Measurements from ENCODE around the gene URGCP.

The URGCP gene, protein sequence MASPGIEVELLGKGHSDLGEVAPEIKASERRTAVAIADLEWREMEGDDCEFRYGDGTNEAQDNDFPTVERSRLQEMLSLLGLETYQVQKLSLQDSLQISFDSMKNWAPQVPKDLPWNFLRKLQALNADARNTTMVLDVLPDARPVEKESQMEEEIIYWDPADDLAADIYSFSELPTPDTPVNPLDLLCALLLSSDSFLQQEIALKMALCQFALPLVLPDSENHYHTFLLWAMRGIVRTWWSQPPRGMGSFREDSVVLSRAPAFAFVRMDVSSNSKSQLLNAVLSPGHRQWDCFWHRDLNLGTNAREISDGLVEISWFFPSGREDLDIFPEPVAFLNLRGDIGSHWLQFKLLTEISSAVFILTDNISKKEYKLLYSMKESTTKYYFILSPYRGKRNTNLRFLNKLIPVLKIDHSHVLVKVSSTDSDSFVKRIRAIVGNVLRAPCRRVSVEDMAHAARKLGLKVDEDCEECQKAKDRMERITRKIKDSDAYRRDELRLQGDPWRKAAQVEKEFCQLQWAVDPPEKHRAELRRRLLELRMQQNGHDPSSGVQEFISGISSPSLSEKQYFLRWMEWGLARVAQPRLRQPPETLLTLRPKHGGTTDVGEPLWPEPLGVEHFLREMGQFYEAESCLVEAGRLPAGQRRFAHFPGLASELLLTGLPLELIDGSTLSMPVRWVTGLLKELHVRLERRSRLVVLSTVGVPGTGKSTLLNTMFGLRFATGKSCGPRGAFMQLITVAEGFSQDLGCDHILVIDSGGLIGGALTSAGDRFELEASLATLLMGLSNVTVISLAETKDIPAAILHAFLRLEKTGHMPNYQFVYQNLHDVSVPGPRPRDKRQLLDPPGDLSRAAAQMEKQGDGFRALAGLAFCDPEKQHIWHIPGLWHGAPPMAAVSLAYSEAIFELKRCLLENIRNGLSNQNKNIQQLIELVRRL

DNA sequence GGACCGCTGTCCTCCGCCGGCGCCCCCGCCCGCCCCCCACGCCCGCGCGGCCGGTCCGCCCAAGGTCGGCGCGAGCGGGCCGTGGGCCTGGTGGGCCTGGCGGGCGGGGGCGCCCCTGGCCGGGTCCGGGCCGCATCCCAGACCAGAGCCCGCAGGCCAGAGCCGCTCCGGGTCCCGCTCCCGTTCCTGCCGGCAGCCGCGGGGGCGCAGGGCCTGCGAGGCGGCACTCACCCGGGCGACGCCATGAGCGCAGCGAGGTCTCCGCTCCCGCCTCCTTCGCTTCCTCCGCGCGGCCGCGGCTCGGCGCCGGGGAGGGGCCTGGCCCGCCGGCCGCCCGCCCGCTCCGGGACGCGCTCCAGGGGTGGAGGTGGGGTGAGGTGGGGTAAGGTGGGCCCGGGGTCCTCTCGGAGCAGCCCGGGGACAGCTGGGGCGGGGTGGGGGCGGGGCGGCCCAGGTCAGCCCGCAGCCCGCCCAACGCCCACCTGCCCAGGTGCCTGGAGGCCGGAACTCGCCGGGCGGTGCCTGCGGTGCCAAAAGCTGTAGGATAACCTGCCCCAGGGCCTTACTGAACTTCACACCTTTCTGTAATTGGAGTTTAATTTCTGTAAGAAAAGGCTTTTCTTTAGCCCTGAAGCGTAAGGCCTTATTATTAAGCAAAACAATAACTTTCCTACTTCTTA lies at the start of gene URGCP:
Gene URGCP, minus strand, starts transcription at position 266 of the 680 bp plus-strand sequence. Its CDS starts 21 bp downstream, at position 245.
- Mint-ChIP-seq H3K27me3 (no peaks in the 10 kb centered on the region), H3K27ac (peak within 1 kb of the TSS; percentile 87), H3K9me3 (no peaks in the 10 kb centered on the region), H3K4me1 (peaks cover 35% of the 10 kb centered on the region), H3K36me3 (peaks cover 5% of the 10 kb centered on the region), H3K4me3 (peak within 1 kb of the TSS; percentile 93)
- ATAC-seq = peak; percentile 91

GRCh38 chr7:43956027-43956426 lies 49.6 kb upstream of the URGCP start:
- H3K4me3 Mint-ChIP-seq = no peak overlapping the region
- no peak overlapping the region for H3K27ac Mint-ChIP-seq
- H3K27me3 Mint-ChIP-seq = no peaks in the 10 kb centered on the region
- H3K36me3 Mint-ChIP-seq = peaks cover 47% of the 10 kb centered on the region
- no peak for ATAC-seq
- H3K9me3 Mint-ChIP-seq = no peaks in the 10 kb centered on the region
- H3K4me1 Mint-ChIP-seq = peaks cover 6% of the 10 kb centered on the region

DNA sequence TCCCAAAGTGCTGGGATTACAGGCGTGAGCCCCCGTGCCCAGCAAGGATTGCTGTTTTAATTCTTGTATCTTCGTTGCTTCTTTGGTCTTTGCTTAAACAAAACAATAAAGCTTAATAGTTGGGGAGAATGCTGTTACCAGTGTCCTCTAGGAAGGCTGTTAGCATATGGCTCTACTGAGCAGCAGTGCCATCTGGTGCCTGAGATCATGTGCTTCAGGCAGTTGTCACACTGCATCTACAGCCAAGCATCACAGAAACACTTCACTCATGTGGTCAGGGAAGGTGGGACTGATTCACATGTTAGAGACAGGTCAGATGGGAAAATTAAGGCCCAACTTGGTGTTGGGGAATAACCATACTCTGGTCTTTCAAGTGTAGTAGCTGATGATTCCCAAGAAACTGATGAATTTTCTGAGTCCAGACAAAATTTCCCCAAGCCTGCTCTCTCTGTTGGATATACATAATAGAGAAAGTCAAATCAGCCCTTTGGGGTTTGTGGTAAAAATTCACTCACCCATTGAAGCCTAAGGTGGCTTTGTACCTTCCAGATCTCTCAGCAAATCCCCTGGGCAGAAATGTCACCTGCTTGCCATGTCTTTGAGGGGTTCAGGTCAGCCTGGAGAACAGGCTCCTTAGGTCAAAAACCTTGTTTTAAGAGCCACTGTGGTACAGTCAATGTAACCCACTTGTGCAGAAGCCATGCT lies 48.3 kb upstream of the URGCP start:
- ATAC-seq = no peak
- H3K27ac Mint-ChIP-seq = no peak overlapping the region

GRCh38 chr7:43953071-43953470 lies 46.7 kb upstream of the URGCP start:
- no peak for ATAC-seq
- H3K27ac Mint-ChIP-seq = no peak overlapping the region

More for the DNA sequence above, 48.3 kb upstream of the URGCP start:
- Mint-ChIP-seq H3K27me3 (no peaks in the 10 kb centered on the region), H3K9me3 (no peaks in the 10 kb centered on the region), H3K36me3 (peaks cover 49% of the 10 kb centered on the region), H3K4me1 (peaks cover 6% of the 10 kb centered on the region), H3K4me3 (no peak overlapping the region)

DNA sequence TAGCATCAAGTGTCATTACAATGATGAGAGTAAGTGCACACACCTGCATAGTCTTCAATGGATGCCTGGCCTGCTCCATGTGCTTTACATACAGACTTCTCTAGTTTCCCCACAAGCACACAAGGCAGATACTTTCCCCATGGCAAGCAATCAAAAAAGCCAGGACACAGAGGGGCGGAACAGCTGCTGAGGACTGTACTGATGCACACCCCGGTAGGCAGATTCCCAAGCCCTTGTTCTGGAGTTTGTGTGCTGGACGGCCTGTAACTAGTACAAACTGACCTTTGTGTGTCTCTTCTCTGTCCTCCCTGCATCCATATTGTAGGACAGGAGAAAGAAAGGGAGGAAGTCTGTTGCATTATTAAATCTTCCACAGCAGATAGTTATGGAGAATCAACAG lies 45.6 kb upstream of the URGCP start:
- Mint-ChIP-seq H3K4me1 (peaks cover 6% of the 10 kb centered on the region), H3K27me3 (no peaks in the 10 kb centered on the region), H3K27ac (no peak overlapping the region), H3K4me3 (no peak overlapping the region), H3K9me3 (no peaks in the 10 kb centered on the region), H3K36me3 (peaks cover 54% of the 10 kb centered on the region)
- no peak for ATAC-seq

More at GRCh38 chr7:43953071-43953470, 46.7 kb upstream of the URGCP start:
- H3K36me3 Mint-ChIP-seq = peaks cover 44% of the 10 kb centered on the region
- no peak overlapping the region for H3K4me3 Mint-ChIP-seq
- H3K4me1 Mint-ChIP-seq = peaks cover 6% of the 10 kb centered on the region
- no peaks in the 10 kb centered on the region for H3K27me3 Mint-ChIP-seq
- H3K9me3 Mint-ChIP-seq = no peaks in the 10 kb centered on the region

GRCh38 chr7:43944286-43944685 lies 37.9 kb upstream of the URGCP start:
- Mint-ChIP-seq H3K9me3 (no peaks in the 10 kb centered on the region), H3K4me3 (no peak overlapping the region), H3K27me3 (no peaks in the 10 kb centered on the region), H3K36me3 (peaks cover 13% of the 10 kb centered on the region), H3K27ac (no peak overlapping the region), H3K4me1 (no peaks in the 10 kb centered on the region)
- no peak for ATAC-seq

- Mint-ChIP-seq H3K4me3 (no peak overlapping the region), H3K27ac (no peak overlapping the region), H3K27me3 (no peaks in the 10 kb centered on the region), H3K36me3 (peaks cover 13% of the 10 kb centered on the region), H3K9me3 (no peaks in the 10 kb centered on the region), H3K4me1 (no peaks in the 10 kb centered on the region)
- ATAC-seq = no peak
Measured at GRCh38 chr7:43943417-43944187, 37.2 kb upstream of the URGCP start.

DNA sequence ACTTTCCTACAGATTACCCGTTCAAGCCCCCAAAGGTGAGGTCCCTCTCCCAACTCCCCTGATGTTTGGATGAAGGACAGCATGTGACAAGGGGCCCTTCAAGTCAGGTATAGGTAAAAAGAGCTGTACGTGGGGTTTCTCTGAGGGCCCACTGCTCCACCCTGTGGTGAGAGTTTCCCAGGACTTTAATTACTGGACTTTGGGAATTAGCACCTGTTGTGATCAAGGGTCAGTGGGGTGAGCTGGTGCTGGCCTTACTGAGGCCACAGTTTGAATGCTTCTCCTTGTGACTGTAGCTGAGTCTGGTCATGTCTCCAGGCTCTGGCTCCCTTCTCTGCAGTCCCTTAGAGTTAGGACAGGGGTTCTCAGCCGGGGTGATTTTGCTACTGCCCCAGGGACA lies 36.6 kb upstream of the URGCP start:
- no peaks in the 10 kb centered on the region for H3K27me3 Mint-ChIP-seq
- H3K27ac Mint-ChIP-seq = no peak overlapping the region
- no peak overlapping the region for H3K4me3 Mint-ChIP-seq
- no peak for ATAC-seq
- H3K36me3 Mint-ChIP-seq = peaks cover 9% of the 10 kb centered on the region
- H3K4me1 Mint-ChIP-seq = no peaks in the 10 kb centered on the region
- no peaks in the 10 kb centered on the region for H3K9me3 Mint-ChIP-seq

DNA sequence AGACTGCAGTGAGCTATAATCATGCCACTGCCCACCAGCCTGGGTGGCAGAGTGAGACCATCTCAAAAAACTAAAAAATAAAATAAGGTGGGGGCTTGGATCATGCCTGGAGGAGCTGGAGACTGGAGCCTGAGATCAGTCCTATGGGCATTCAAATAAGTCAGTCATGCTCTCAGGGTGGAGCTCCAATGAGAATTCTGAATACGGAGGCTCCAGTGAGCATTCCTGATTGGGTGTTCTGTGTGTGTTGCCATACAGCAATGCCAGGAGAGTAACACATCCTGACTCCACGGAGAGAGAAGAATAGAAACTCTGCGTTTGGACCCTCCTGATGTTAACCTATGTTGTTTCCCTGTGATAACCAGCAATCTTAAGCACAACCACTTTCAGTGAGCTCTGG lies 35.9 kb upstream of the URGCP start:
- Mint-ChIP-seq H3K9me3 (no peaks in the 10 kb centered on the region), H3K27me3 (no peaks in the 10 kb centered on the region), H3K36me3 (peaks cover 2% of the 10 kb centered on the region), H3K4me3 (no peak overlapping the region), H3K4me1 (no peaks in the 10 kb centered on the region), H3K27ac (no peak overlapping the region)
- ATAC-seq = no peak

DNA sequence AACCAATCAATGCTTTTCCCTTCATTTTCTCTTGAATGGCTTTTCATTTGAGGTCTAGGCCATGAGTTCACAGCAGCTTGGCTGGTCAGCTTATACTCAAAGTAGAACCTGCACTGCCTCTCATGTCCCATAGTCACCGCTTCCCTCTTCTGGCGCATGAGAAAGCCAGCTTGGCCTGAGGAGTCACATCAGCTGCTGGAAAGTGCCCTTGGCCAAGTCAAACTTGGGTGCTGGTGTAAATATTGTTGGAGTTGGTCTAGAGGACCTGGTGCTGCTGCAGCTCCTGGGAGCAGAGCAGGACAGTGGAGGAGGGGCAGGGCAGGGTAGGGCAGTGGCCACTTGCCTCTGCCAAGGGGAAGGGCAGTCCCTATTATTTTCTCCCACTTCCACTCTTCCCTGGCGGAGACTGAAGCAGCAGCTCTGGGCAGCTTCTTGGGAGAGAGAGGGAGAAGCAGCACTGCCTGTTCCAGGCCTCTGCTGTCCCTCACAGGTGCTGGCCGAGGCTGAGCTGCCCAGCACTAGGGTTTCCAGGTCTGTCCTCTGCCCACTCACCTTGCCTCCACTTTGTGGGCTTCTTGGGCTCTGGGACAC lies 32.6 kb upstream of the URGCP start:
- H3K36me3 Mint-ChIP-seq = no peaks in the 10 kb centered on the region
- no peak overlapping the region for H3K27ac Mint-ChIP-seq
- no peaks in the 10 kb centered on the region for H3K9me3 Mint-ChIP-seq
- ATAC-seq = no peak
- H3K4me1 Mint-ChIP-seq = no peaks in the 10 kb centered on the region
- no peak overlapping the region for H3K4me3 Mint-ChIP-seq
- H3K27me3 Mint-ChIP-seq = no peaks in the 10 kb centered on the region

DNA sequence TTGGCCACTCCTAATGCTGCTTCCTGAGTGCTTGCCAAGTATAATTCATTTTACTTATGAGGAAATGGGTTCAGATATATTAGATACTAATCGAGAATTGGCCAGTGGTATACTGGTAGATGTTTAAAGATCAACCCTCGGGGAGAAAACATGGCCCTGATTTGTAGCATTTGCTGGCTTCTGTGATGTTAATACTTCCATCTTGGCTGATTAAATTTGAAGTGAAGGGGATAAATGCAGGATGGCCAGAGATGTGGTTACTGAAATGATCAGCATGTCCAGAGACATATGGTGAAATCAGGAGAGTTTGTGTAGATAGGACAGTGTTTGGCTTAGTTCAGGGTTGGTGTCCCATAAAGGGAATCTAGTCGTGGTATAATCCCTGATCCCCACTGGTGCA lies 31.0 kb upstream of the URGCP start:
- no peaks in the 10 kb centered on the region for H3K36me3 Mint-ChIP-seq
- H3K27me3 Mint-ChIP-seq = no peaks in the 10 kb centered on the region
- no peak overlapping the region for H3K4me3 Mint-ChIP-seq
- no peak for ATAC-seq
- H3K4me1 Mint-ChIP-seq = no peaks in the 10 kb centered on the region
- H3K9me3 Mint-ChIP-seq = no peaks in the 10 kb centered on the region
- no peak overlapping the region for H3K27ac Mint-ChIP-seq

GRCh38 chr7:43933902-43934560 lies 27.6 kb upstream of the URGCP start:
- no peak overlapping the region for H3K4me3 Mint-ChIP-seq
- no peaks in the 10 kb centered on the region for H3K4me1 Mint-ChIP-seq
- ATAC-seq = no peak
- no peaks in the 10 kb centered on the region for H3K27me3 Mint-ChIP-seq
- no peak overlapping the region for H3K27ac Mint-ChIP-seq
- H3K9me3 Mint-ChIP-seq = no peaks in the 10 kb centered on the region
- no peaks in the 10 kb centered on the region for H3K36me3 Mint-ChIP-seq

DNA sequence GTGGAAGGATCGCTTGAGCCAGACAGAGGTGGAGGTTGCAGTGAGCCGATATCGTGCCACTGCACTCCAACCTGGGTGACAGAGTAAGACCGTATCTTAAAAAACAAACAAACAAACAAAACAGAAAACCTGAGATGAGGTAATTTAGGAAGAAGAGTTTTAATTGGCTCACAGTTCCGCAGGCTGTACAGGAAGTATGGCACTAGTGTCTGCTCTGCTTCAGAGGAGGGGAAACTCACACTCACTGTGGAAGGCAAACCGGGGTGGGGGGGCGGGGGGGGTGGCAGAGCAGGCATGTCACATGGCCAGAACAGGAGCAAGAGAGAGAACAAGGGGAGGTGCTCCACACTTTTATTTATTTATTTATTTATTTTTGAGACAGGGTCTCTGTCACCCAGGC lies 24.9 kb upstream of the URGCP start:
- H3K27ac Mint-ChIP-seq = no peak overlapping the region
- H3K27me3 Mint-ChIP-seq = no peaks in the 10 kb centered on the region
- no peaks in the 10 kb centered on the region for H3K9me3 Mint-ChIP-seq
- H3K36me3 Mint-ChIP-seq = peaks cover 6% of the 10 kb centered on the region
- no peak for ATAC-seq
- peaks cover 22% of the 10 kb centered on the region for H3K4me1 Mint-ChIP-seq
- H3K4me3 Mint-ChIP-seq = no peak overlapping the region

Data from stimulated activated memory B cell treated with anti-CD40 and anti-IgM and Interleukin-4, amounts not matched to agents 10 μg/mL and 1 μg/mL and 100 μg/mL, for 72 hours (primary cell).